Right hindlimb (tissue), 1 donor: ENCODE data around the gene ADAM10.

ENCODE experiments used
- DNase-seq: peaks from one replicate; pipeline ENCODE4 v3.0.0-alpha.2; 2018

ADAM10 gene

DNA sequence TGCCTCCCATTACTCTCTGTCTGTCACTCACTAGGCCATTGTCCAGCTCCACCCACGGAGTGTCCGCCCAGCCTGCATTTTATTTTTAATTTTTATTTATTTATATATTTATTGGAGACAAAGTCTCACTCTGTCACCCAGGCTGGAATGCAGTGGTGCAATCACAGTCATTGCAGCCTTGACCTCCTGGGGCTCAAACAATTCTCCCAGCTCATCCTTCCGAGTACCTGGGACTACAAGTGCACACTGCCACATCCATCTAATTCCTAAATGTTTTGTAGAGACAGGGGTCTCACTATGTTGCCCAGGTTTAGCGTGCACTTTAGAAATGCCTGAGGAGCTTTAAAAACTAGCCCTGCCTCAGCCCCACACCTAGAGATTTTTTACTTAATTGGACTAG is 176.2 kb downstream of the ADAM10 start:
- DNase-seq, result no peak

DNA sequence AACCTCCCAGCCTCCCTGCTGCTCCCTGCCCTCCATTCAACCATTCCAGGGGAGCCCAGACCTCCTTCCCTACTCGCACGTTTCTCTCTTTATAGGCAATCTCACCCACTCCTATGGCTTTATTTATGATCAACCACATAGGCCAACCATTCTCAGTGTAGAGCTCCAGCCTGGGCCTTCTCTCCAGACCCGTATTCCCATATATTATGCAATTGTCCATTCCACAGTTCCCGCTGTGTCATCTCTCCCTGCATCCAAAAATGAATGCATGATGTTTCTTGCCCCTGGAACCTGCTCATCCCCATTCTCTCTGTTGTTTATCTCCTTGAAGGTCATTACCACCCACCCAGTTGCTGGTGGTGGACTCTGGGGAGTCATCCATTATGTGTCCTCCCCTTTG is 177.0 kb downstream of the ADAM10 start:
- DNase-seq, result no peak

DNA sequence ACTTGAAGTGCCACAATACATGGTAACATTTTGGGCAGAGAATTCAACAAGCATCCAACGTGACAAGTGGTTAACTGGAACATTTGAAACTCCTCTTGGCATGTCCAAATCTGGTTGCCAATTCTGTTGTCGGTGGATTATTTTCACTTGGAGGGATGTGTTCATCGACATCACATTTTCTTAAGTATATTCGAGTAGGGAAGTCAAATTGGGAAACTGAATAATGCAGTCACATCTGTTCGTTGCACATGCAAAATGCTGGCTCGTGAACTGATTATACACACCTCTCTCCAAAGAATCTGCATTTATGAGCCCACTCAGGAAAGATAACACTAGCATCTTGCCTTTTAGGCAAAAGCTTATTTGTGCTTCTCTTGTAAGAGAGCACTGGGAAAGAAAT is 178.0 kb downstream of the ADAM10 start:
- no peak for DNase-seq

DNA sequence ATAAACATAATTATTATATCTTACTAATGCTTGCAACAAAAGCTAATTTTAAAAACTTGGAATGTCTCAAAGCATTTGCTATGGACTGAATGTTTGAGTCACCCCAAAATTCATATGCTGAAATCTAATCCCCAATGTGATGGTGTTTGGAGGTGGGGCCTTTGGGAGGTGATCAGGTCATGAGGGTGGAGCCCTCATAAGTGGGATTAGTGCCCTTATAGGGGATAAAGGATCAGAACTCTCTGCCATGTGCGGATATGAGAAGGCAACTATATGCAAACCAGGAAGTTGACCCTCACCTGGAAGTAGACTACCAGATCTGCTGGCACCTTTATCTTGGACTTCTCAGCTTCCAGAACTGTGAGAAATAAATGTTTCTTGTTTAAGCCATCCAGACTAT is 180.1 kb downstream of the ADAM10 start:
- DNase-seq, result no peak

DNA sequence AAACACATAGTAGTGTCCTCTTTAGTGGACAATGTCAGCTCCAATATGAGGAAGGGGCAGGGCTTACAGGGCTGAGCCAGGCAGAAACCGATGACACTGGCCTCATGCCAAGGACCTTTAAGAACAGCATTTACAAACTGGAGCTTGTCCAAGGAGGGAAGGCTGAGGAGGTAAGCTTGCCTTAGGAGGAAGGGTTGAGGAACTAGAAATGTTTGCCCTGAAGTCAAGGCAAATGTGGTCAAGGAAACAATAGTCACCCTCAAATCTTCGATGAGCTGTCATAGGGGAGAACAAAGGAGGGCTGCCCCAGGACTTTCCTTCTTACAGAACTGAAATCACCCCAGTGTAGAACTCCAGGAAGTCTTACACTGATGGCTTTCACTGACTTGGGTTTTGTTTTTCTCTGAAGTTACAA is 181.3 kb downstream of the ADAM10 start:
- no peak for DNase-seq

DNA sequence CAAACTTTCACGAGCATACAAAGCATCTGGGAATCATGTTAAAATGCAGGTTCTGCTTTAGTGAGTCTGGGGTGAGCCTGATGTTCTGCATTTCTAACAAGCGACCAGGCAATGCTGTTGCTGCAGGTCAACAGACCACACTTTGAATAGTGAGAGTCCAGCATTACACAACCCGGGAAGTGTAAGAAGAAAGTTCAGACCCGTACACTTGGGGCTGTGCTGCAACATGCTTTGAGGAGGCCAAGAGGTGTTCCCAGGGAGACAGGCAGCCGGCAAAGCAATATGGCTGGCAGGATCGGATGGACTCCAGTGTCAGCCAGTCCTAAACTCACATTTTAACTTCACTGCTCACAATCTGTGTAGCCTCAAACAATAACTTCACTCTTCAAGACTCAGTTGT is 183.5 kb downstream of the ADAM10 start:
- DNase-seq, result no peak

DNA sequence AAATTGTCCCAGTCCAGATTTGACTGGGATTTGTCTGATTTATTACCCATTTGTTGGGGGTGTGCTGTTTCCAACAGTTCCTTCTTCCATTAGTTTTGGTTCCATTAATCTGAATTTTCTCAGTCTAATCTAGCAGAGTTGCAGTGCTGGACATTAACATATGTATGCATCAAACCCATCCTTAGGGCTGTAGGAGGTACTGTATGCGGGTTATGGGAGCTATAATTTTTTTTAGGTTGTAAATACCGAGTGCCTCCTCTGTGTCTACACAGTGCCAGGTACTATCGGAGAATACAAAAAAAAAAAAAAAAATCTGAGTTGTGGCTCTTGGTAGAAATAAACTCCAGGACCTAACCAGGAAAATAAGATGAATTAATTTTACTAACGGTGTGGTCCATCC is 183.9 kb downstream of the ADAM10 start:
- DNase-seq, result no peak

DNA sequence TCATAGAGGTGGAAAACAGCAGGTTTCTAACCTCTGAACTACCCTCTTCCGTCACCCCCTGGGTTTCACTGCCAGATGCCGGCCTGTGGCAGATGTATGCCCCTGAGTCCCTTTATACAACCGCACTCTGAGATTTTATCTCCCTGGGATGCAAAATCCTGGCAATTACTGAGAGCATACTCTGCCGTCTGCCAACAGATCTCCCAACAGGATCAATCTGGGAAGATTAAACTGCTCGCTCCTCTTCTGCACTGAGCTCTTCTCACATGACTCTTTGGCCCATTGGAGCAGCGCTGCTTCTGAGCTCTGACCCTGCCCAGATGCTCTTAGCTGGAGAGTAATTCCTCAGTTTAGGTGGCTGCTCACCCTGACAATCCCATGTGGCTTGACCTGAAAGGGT is 184.5 kb downstream of the ADAM10 start:
- DNase-seq, result no peak

DNA sequence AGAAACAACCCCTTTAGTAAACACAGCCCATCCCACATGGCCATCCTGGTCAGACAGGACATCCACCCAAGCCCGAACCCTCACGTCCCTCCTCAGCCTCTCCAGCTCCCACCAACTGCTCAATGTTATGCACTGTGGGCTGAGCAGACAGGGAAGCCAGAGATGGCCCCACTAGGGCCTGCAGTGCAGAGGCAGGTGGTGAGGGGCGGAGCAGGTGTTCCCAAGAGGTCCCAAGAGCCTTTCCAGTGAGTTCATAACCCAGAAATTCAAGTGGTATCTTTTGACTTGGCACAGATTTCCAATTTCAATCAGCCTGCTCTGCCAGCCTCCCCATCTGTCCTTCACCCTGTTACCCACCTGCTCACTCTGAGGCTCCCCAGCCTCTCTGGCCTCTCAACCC is 187.4 kb downstream of the ADAM10 start:
- DNase-seq, result no peak

DNA sequence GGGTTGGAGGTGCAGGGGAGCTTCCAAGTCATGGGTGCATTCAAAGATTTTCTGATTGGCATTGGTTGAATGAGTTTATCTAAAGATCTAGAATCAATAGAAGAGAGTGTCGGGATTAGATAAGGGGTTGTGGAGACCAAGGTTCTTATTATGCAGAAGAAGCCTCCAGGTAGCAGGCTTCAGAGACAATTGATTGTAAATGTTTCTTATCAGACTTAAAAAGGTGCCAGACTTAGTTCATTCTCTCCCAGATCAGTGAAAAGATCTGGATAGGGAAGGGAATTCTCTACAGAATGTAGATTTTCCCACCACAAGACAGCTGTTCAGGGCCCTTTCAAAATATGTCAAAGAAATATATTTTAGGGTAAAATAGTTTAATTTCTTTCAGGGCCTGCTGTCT is 188.2 kb downstream of the ADAM10 start:
- no peak for DNase-seq

DNA sequence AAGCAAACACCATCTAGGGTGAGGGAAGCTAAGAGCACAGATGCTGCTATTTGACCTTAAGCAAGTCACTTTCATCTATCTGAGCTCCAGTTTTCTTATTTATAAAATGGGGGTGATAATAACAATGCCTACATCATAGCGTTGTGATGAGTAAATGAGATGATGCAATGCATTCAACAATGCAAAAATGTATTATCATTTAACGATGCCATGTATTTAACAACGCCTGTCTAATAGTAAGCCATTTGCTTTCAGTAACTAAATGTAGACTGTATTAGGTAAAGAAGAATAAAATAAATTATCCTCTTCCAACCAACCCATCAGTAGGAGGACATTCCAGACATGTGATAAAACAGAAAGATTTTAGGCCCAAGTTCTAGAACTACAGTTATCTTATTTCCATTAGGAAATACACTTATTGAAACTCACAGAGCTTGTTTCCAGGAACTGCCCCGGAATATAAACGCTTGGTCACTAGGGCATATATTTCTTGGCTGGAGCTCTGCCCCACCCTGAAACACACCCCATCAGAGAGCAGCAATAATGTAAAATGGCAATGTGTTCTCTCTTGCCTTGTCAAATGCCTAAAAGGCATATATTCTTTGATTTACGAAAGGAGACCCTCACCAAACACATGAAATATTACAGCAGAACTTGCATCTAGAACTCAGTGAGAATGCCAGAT is 189.5 kb downstream of the ADAM10 start:
- no peak for DNase-seq

DNA sequence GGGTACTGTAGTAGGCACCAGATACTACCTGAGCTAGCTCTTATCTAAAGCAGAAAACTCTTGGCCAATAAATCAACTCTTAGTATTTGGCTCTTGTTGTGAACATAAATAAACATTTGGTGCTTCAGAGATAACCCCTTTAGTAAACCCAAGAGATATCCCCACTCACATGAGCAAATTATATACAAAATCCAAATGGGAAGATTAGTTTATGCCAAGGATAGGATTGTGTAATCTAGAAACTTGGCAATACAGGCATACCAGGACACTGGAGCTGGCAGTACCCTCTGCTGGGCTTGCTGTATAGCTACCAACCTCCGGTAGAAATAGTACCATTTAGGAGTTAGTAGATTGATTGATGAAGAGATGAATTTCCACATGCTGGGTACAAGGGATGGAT is 190.7 kb downstream of the ADAM10 start:
- no peak for DNase-seq

DNA sequence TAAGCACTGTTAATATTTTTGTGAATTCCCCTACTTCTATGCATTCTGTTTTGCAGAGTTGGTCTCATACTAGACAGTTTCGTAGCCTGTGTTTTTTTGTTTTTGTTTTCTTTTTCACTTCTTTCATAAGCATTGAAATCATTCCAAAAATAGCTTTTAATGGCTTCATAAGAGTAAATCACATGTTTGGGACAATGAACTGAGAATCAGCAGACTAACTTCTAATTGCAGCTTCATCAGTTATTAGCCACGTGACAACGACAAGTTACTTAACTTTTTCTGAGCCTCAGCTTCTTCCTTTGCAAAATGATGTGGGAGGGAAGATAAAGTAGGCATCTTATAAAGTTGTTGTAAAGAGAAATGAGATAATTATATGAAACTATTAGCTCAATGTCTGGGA is 193.0 kb downstream of the ADAM10 start:
- DNase-seq, result no peak

DNA sequence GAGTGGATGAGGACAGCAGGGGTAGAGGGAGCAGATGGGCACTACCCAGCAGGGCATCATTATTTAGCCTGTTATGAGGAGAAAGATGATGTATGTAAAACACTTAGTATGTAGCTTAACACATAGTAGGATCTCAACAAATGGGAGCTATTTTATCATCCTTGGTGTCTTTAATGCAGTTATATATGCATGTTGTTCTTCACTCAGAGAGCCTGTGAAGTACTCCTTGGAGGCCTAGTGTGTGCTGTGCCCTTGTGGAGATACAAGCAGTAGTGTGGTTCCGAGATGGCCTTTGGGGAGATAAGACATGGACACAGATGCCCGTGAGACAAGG is 193.5 kb downstream of the ADAM10 start:
- DNase-seq, result no peak

DNA sequence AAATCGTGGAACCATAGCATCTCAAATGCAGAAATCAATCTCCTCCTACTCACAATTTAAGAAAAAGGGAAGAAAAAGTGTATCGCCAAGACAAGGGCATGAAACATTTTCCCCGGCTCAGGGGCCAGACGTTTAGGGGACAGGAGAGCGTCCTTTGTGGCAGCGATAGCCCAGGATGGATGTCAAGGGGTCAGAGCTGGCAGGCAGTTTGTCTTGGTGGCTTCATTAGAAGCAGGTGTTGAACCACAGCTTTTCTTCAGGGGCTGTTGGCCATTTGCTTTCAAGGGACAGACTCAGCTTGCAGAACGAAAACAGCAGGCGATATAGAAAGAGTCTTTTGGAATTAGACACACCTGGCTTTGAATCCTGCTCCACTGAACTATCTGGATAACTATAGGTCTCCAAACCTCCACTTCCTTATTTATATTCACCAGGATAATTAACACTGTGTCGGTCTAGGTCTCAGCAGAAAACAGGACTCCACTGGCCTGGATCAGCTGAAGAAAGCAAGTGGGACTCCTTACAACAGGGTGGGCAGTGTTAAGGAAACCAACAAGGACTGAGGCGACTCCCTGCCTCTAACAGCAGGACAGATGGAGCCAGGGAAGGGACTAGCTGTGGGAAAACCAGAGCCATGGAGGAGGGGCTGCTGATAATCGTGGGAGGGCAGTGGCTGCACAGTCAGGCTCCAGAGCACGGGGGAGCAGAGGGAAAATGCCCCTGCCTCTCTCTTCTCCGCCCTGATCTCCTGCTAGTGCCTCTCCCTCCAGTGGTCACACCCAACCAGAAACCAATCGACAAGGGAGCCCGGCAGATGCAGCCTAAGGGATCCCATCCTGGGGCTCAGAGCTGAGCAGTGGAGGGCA is 194.1 kb downstream of the ADAM10 start:
- no peak for DNase-seq

DNA sequence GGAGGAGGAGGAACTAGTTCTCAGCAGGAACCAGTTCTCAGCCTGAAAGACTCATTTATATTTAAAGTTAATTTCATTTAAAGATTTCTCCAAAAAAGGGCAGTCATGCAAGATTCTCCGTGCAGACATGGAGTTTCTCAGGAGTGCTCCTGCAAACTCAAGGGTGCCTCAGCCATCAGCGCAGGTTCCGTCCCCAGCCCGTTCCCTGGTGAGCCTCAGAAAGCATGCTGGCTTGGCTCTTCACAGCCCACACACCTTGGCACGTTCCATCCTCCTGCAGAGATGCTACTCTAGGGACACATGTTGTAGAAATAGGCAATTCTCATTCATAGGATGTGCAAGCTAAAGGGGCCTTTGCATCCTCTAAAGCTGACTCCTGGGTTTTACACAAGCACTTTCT is 194.7 kb downstream of the ADAM10 start:
- DNase-seq, result no peak

DNA sequence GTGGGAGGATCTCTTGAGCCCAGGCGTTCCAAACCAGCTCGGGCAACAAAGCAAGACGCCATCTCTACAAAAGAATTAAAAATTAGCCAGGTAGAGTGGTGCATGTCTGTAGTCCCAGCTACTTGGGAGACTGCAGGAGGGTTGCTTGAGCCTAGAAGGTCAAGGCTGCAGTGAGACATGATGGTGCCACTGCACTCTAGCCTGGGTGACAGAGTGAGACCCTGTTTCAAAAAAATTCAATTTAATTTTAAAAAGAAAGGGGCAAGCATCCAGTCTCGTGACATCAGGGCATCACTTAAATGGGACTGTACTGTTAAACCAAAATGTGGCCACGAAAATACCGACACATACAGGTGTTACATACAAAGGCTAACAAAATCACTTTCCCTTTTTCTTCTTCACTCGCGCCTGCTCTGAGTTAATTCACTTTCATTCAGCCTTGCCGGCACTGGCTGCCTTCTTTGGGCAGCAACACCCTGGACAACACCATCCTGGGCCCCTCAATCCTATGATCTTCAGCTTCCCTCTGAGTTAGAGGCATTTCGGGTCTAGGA is 196.1 kb downstream of the ADAM10 start:
- DNase-seq, result no peak

DNA sequence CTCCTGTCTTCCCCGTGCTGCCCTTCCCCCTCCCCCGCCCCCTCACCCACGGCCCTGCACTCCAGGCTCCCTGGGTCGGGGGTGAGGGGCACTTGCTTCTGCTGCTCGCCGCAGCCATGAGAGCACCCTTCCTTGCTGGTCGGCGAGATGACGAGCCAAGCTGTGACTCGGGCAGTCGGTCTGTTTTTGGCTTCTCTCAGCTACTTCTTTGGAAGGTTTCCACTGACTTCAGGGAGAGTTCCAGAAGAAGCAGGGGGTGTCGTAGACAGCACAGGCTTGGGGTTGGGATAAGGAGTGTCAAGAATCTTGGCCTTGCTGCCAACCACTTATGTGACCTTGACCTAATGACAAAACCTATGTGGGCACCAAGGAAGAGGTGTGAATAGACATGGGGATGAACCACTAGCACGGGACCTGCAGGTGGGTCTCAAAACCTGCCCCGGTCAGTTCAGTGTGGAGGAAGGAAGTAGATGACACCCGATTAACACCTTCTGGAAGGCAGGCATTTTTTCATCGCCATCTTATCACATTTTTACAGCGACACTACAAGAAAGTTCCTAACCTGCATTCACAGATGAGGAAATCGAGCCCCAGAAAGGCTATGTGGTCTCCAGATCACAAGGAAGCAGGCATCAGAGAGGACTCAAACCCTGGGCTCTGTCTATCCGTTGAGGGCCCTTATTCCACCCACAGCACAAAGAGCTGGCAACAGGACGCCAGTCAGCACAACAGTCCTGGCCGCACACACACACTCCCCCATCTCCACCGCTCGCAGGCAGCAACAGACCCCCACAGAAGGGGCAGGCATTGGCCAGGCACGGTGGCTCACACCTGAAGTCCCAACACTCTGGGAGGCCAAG is 196.8 kb downstream of the ADAM10 start:
- DNase-seq, result no peak

DNA sequence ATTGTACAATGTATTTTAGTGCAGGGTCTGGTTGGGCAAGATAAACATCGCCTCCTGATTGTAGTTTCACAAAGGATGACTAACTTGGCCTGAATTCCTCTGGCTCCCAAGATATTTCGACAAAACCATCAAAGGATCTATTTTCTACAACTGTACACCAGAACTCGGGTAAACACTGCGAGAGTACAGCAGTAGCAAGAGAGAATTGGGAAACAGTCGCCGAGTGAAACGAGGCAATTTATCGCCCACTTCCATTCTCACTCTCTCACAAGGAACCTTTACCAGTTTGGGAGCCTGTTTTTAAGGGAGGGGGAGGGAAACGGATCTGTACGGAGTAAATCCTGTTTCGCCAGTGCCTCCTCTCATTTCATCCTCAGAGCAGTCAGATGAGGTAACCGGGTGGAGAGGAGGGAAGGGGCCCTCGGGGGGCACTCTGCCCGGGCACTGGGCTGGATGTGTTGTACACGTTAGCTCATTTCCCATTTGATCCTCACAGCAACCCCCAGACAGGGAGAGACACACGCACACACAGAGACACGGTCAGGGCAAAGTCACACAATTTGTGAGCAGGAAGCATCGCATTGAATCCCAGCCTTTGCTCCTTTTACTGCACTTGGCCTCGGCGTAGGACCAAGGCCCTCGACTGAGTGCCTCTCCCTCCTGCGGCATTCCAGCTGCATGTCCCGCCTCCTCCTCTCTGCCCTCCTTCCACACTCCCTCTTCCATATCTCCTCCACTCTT is 197.6 kb downstream of the ADAM10 start:
- peak; percentile 61 for DNase-seq

DNA sequence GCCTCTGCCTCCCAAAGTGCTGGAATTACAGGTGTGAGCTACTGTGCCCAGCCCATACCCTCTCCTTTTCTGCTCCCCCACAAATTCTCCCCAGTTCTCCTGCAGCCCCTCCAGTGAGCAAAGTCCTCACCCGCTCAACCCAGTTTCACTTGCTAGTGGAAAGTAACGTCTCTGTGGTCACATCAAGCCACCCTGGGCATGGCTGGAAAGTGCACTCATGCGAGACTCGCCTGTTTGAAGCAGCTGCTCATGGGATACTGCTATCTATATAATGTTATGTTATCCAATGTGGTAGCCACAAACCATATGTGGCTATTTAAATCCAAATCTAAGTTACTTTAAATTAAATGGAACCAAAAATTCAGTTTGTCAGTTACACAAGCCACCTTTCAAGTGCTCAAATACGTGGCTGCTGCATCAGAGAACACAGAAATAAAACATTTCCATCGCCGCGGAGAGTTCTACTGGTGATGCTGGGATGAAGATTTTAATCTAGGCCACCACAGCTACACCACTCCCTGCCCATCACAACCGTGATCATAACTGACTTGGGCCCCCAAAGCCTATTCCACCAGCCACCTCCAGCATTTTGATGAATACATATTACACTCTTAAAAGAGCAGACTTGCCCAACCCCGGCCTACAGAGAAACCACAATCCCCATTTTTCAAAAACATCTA is 198.3 kb downstream of the ADAM10 start:
- no peak for DNase-seq

DNA sequence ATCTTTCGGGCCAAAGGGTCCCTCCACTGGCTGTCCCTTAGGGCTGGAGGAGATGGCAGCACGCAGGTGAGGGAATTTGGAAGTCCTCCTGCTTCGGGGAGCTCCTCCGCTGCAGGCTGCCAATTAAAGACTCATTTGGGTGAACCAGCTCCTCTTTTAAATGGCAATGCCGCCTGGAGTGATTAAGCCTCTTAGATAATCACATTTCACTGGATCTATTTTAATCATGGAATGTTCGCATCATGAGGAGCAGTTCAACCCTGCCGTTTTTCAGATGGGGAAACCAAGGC is 199.8 kb downstream of the ADAM10 start:
- DNase-seq, result no peak
